Thoracic aorta (tissue), 2 donors: Measurements from ENCODE around the gene DDX1. TPM values are rescaled to one million over a fixed set of nuclear protein-coding genes. Genes with fewer than 3 reads are reported as not detected.
A peak's percentile ranks its signal among the peaks of the same experiment; 100 is the strongest.

ENCODE experiments used
- ATAC-seq: fragments of 150-250 bp; one replicate; pipeline ENCODE4 v1.8.0; 2017; ENCODE audit warnings: low read depth; ENCODE audit not compliant: insufficient number of reproducible peaks, low FRiP score
- DNase-seq: peaks from one replicate; pipeline ENCODE4 v3.0.0-alpha.2; 2020; ENCODE audit warnings: low spot score
- H3K27ac ChIP-seq, 2 donors: fragments of 200-600 bp; sonication (generic); 1 replicate in 1 of 2; 2 replicates in 1 of 2; pipeline ENCODE4 v1.5.1; 2016; ENCODE audit warnings: mild to moderate bottlenecking in 2 of 2, moderate library complexity in 2 of 2
- H3K27me3 ChIP-seq: fragments of 200-600 bp; sonication (generic); replicated peaks from 2 replicates; pipeline ENCODE4 v1.6.0; 2016; ENCODE audit warnings: mild to moderate bottlenecking; ENCODE audit not compliant: insufficient read depth
- H3K36me3 ChIP-seq: fragments of 200-600 bp; sonication (generic); one replicate; pipeline ENCODE4 v1.5.1; 2016
- H3K4me1 ChIP-seq, 2 donors: fragments of 200-600 bp; sonication (generic); 1 replicate in 1 of 2; 2 replicates in 1 of 2; pipeline versions ENCODE4 v1.5.1 to v1.6.0; 2016; ENCODE audit warnings: low read depth in 2 of 2, mild to moderate bottlenecking in 1 of 2; ENCODE audit not compliant: control insufficient read depth in 1 of 2
- H3K4me3 ChIP-seq: fragments of 200-600 bp; sonication (generic); 2 replicates; pipeline ENCODE4 v1.5.1; 2016; ENCODE audit warnings: mild to moderate bottlenecking
- H3K9me3 ChIP-seq: fragments of 200-600 bp; sonication (generic); 2 replicates; pipeline ENCODE4 v1.5.1; 2016
- CTCF ChIP-seq: fragments of 200-600 bp; sonication (generic); IDR thresholded peaks from one replicate; pipeline ENCODE4 v1.5.1; 2019; ENCODE audit warnings: antibody characterized with exemption
- total RNA-seq, 2 donors: library from RNA; depleted of rRNA; stranded (reverse); fragments of >200 nt; gene quantifications; one replicate each; pipeline versions ENCODE4 v1.1.0 to v1.2.3, GENCODE V29; 2016

The DDX1 gene
- total RNA-seq, 2 donors from 2014 or later = 58.3 to 61.3 TPM

DNA sequence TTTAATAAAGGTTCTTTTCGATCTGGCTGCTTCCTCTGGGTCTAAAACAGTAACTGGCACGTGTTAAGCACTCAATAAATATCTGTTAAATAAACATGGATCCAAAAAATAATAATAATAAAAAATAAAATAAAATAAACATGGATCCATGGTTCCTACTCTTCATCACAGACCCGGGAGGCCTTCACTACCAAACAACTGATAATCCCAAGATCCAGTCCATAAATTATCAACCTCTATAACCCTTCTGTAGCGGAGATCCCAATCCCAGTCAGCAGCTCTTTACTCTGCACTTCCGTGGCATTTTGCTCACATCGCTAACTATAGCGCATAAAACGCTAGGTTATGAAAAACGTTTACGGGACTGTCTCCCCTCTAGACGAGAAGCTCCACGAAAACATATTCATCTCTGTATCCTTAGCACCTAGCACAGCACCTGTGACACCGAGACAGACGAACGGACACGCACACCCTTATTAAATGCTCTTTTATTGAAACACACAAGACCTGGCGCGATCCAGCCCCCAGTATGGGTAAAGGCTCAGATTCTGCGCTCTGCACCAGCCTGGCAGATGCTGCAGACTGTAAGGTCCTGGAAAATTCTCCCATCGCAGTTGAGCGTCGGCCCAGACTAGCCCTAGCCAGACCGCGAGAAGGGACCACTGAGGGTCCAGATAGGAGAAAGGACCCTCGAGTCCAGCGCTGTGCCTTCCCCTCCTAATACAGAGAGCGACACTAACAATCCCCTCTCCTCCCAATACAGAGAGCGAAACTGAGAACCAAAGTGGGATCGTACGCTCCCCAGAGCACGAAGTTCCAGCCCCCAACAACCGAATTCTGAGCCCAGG, 31.3 kb upstream of the DDX1 start:
- DNase-seq (no peak), ATAC-seq (no peak)
- Histone ChIP-seq H3K4me1 (peaks cover 10 to 14% of the 10 kb centered on the region in 2 donors), H3K9me3 (no peaks in the 10 kb centered on the region), H3K4me3 (peak overlapping the region; percentile 98), H3K27me3 (no peaks in the 10 kb centered on the region), H3K27ac (peak overlapping the region; percentile 64 to 75), H3K36me3 (no peaks in the 10 kb centered on the region)
- no peak for TF ChIP-seq CTCF

- Histone ChIP-seq H3K4me3 (peak within 1 kb of the TSS; percentile 98), H3K9me3 (no peaks in the 10 kb centered on the region), H3K4me1 (peaks cover 10 to 14% of the 10 kb centered on the region in 2 donors), H3K27me3 (no peaks in the 10 kb centered on the region), H3K27ac (peak within 1 kb of the TSS; percentile 64 to 75), H3K36me3 (no peaks in the 10 kb centered on the region)
- no peak for TF ChIP-seq CTCF
- ATAC-seq = peak; percentile 69
- peak; percentile 49 for DNase-seq
Observed at GRCh38 chr2:15560988-15561573, 30.6 kb upstream of the DDX1 start, which contains the start of gene NBAS. Gene NBAS (minus strand): TSS chr2:15561334. CDS start chr2:15561304, 30 bp downstream.

- H3K4me1 ChIP-seq = peaks cover 10 to 14% of the 10 kb centered on the region in 2 donors
- no peaks in the 10 kb centered on the region for H3K36me3 ChIP-seq
- ATAC-seq (no peak), DNase-seq (no peak)
- no peaks in the 10 kb centered on the region for H3K27me3 ChIP-seq
- H3K4me3 ChIP-seq = peak overlapping the region; percentile 98
- no peak for TF ChIP-seq CTCF
- H3K27ac ChIP-seq = peak overlapping the region; percentile 64 to 75
- no peaks in the 10 kb centered on the region for H3K9me3 ChIP-seq
Observed at GRCh38 chr2:15561574-15562344, 29.9 kb upstream of the DDX1 start.

DNA sequence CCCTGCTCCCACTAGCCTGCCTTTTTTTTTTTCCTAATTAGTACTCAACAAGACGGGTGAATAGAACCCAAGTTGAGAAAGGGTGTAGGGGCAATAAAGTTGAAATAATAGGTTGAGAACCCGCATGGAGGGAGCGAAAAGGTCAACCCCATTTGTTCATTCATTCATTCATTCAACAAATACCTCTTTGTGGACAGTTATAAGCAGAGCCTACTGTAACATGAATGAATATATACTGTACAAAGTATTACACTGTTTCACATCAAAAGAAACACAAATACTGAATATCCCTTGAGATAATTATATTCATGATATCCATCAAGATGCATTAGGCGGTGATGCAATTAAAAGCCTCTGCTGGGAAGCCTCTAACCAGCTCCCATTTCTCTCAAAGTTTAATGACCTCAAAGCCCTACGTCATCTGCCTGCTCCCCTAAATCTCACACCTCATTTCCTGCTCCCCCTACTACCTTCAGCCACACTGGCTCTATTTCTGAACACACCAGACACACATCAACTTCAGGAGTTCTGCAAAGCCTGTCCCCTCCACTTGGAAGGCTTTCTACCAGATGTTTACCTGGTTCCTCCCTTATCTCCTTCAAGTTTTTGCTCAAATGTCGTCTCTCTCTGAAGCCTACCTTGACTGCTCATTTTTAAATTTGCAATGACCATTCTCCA, 29.2 kb upstream of the DDX1 start:
- peak overlapping the region; percentile 98 for H3K4me3 ChIP-seq
- no peaks in the 10 kb centered on the region for H3K27me3 ChIP-seq
- H3K4me1 ChIP-seq = peaks cover 10 to 14% of the 10 kb centered on the region in 2 donors
- no peaks in the 10 kb centered on the region for H3K9me3 ChIP-seq
- H3K36me3 ChIP-seq = no peaks in the 10 kb centered on the region
- ATAC-seq (no peak), DNase-seq (no peak)
- no peak for TF ChIP-seq CTCF
- no peak overlapping the region for H3K27ac ChIP-seq
